Breast epithelium (tissue), 4 donors: ENCODE measurements around the gene HECTD4. TPM values are rescaled to one million over a fixed set of nuclear protein-coding genes. Genes with fewer than 3 reads are reported as not detected.

ENCODE experiments used
- DNase-seq, 2 donors: peaks; one replicate each; pipeline ENCODE4 v3.0.0-alpha.2; 2019; ENCODE audit warnings: low spot score in 2 of 2
- H3K27ac ChIP-seq, 2 donors: fragments of 200-600 bp; sonication (generic) in 1 of 2; one replicate each; pipeline ENCODE4 v1.5.1; 2016 to 2019; ENCODE audit warnings: mild to moderate bottlenecking in 1 of 2
- H3K27me3 ChIP-seq, 2 donors: fragments of 200-600 bp; sonication (generic) in 1 of 2; one replicate each; pipeline versions ENCODE4 v1.5.1 to v1.6.0; 2017 to 2019; ENCODE audit warnings: control low read depth in 1 of 2, mild to moderate bottlenecking in 1 of 2
- H3K36me3 ChIP-seq: fragments of 200-600 bp; one replicate; pipeline ENCODE4 v1.5.1; 2019
- H3K4me1 ChIP-seq, 2 donors: fragments of 200-600 bp; sonication (generic); one replicate each; pipeline ENCODE4 v1.5.1; 2016 to 2019; ENCODE audit warnings: control low read depth in 1 of 2
- H3K4me3 ChIP-seq, 3 donors: fragments of 200-600 bp; sonication (generic); 1 replicate in 2 of 3; 2 replicates in 1 of 3; pipeline ENCODE4 v1.5.1; 2016 to 2019; ENCODE audit warnings: mild to moderate bottlenecking in 3 of 3, moderate library complexity in 2 of 3
- H3K9me3 ChIP-seq, 2 donors: fragments of 200-600 bp; sonication (generic) in 1 of 2; one replicate each; pipeline ENCODE4 v1.5.1; 2016 to 2019; ENCODE audit warnings: control low read depth in 1 of 2
- POLR2A ChIP-seq: fragments of 450-650 bp; IDR thresholded peaks from one replicate; pipeline ENCODE4 v1.6.1; 2016; ENCODE audit warnings: antibody characterized with exemption, mild to moderate bottlenecking, moderate library complexity
- POLR2AphosphoS5 ChIP-seq, 3 donors: sonication (generic); formaldehyde crosslinking; IDR thresholded peaks; one replicate each; pipeline ENCODE4 v1.6.1; 2017; ENCODE audit warnings: antibody characterized with exemption in 3 of 3
- intact Hi-C: fragments of 100-400 bp; cut with DNase I; formaldehyde crosslinking; loops from one replicate; pipeline ENCODE4 v1.15.1; 2023; ENCODE audit warnings: low total_unique reads
- total RNA-seq, 3 donors: library from RNA; depleted of rRNA; stranded (reverse); fragments of >200 nt; gene quantifications; one replicate each; pipeline ENCODE4 v1.1.0, GENCODE V29; 2016
- TF ChIP-seq, protein P1 (sequence below), 3 donors: fragments of 450-650 bp; IDR thresholded peaks; one replicate each; pipeline ENCODE4 v1.5.1; 2016 to 2017; ENCODE audit warnings: antibody characterized with exemption in 3 of 3, mild to moderate bottlenecking in 3 of 3, moderate library complexity in 3 of 3

Gene HECTD4
- total RNA-seq, 3 donors from 2014 or later, result 37.6 to 57.4 (median 49.5) TPM

DNA sequence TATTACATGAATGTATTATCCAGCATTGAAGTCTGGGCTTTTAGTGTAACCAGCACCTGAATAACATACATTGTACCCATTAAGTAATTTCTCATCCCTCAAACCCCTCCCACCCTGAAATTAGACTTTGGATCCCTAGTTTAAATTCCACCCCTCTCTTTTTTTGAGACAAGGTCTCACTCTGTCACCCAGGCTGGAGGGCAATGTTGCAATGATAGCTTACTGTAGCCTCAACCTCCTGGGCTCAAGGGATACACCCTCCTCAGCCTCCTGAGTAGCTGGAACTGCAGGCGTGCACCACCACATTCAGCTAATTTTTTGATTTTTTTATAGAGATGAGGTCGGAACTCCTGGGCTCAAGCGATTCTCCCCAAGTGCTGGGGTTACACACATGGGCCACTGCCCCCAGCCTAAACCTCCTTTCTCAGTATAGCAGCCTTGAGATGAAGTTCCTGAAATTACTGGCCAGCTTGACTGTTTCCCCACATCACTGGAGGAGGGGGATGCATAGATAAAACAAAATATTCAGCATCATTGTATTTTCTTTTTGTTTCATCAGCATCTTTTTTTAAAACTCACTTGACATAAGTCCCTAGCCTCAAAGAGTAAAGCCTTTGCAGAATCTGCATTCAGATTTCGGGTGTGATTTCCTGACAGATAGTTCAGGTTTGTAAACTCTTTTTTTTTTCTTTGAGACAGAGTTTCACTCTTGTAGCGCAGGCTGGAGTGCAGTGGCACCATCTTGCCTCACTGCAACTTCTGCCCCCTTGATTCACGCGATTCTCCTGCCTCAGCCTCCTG is 43.6 kb upstream of the HECTD4 start:
- H3K9me3 ChIP-seq, result no peaks in the 10 kb centered on the region
- no peak overlapping the region for H3K27ac ChIP-seq
- intact Hi-C loops, result no loop called here
- DNase-seq, result no peak
- H3K4me1 ChIP-seq, result no peaks in the 10 kb centered on the region
- H3K36me3 ChIP-seq, result no peaks in the 10 kb centered on the region
- no peak overlapping the region for H3K4me3 ChIP-seq
- no peaks in the 10 kb centered on the region for H3K27me3 ChIP-seq
- TF ChIP-seq, protein P1, sequence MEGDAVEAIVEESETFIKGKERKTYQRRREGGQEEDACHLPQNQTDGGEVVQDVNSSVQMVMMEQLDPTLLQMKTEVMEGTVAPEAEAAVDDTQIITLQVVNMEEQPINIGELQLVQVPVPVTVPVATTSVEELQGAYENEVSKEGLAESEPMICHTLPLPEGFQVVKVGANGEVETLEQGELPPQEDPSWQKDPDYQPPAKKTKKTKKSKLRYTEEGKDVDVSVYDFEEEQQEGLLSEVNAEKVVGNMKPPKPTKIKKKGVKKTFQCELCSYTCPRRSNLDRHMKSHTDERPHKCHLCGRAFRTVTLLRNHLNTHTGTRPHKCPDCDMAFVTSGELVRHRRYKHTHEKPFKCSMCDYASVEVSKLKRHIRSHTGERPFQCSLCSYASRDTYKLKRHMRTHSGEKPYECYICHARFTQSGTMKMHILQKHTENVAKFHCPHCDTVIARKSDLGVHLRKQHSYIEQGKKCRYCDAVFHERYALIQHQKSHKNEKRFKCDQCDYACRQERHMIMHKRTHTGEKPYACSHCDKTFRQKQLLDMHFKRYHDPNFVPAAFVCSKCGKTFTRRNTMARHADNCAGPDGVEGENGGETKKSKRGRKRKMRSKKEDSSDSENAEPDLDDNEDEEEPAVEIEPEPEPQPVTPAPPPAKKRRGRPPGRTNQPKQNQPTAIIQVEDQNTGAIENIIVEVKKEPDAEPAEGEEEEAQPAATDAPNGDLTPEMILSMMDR (IDR thresholded peaks at IDR 0.05), result no peak

DNA sequence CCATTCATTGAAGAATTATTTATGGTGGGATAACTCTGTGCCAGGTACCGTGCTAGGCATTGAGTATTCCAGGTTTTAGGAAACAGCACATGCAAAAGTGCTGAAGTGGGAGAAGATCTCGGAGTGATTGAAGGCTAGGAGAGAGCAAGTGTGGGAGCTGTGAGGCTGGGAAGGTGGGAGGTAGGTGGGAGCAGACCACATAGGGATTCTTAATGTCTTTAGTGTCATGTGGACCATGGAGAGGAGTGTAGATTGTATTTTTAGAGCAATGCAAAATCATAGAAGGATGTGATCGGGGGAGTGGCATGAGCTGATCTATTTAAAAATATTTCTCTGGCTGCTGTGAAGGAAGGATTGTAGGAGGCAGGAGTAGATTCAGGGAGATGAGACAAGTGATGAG is 41.9 kb upstream of the HECTD4 start:
- H3K27me3 ChIP-seq, result no peaks in the 10 kb centered on the region

DNA sequence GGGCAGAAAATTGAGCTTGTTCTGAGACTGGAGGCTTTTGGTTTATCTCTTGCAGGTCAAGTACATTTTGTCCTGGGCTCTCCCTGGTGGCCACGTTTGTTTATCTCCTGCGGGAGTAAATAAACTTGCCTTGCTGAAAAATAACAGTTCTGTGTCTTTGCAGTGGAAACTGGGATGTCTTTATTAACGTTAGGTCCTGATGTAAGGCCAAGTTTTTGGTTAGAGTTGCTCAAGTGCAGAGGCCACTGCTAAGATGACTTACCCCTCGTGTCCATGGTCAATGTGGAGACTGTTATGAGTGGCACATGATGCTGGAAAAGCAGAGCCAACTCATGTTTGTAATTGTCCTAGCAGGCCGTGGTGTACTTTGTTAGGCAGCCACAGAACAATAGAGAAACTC is 40.3 kb upstream of the HECTD4 start:
- TF ChIP-seq, protein P1 (IDR thresholded peaks at IDR 0.05), result no peak
- TF ChIP-seq POLR2A, result no peak
- TF ChIP-seq POLR2AphosphoS5 (IDR thresholded peaks at IDR 0.05), result no peak
- Histone ChIP-seq H3K9me3 (no peaks in the 10 kb centered on the region), H3K4me3 (no peak overlapping the region), H3K27ac (peak overlapping the region; percentile 37 to 68), H3K4me1 (no peaks in the 10 kb centered on the region), H3K36me3 (no peaks in the 10 kb centered on the region), H3K27me3 (no peaks in the 10 kb centered on the region)
- intact Hi-C loops, result no loop called here
- DNase-seq, result no peak

More for the DNA sequence above, 41.9 kb upstream of the HECTD4 start:
- TF ChIP-seq POLR2AphosphoS5 (IDR thresholded peaks at IDR 0.05), result no peak
- TF ChIP-seq, protein P1 (IDR thresholded peaks at IDR 0.05), result no peak
- no peak for TF ChIP-seq POLR2A
- DNase-seq, result no peak
- intact Hi-C loops, result no loop called here
- H3K4me3 ChIP-seq, result no peak overlapping the region
- no peaks in the 10 kb centered on the region for H3K36me3 ChIP-seq
- no peak overlapping the region for H3K27ac ChIP-seq
- H3K4me1 ChIP-seq, result no peaks in the 10 kb centered on the region
- H3K9me3 ChIP-seq, result no peaks in the 10 kb centered on the region

DNA sequence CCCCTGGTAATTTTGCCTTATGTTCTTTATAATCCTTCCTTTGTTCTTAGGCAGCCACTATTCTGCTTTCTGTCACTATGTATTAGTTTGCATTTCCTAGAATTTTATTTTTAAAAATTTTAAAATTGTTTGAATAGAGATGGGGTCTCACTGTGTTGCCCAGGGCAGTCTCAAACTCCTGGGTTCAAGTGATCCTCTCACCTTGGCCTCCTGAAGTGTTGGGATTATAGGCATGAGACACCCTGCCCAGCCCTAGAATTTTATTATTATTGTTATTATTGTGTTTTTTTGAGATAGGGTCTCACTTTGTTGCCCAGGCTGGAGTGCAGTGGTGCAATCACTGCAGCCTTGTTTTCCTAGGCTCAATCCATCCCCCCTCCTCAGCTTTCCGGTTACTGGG is 39.1 kb upstream of the HECTD4 start:
- Histone ChIP-seq H3K4me3 (no peak overlapping the region), H3K36me3 (no peaks in the 10 kb centered on the region), H3K27me3 (no peaks in the 10 kb centered on the region), H3K9me3 (no peaks in the 10 kb centered on the region), H3K27ac (peak overlapping the region in 1 of 2 donors; percentile 56), H3K4me1 (no peaks in the 10 kb centered on the region)
- intact Hi-C loops, result no loop called here
- TF ChIP-seq, protein P1 (IDR thresholded peaks at IDR 0.05), result no peak
- no peak for TF ChIP-seq POLR2A
- TF ChIP-seq POLR2AphosphoS5 (IDR thresholded peaks at IDR 0.05), result no peak
- DNase-seq, result no peak

DNA sequence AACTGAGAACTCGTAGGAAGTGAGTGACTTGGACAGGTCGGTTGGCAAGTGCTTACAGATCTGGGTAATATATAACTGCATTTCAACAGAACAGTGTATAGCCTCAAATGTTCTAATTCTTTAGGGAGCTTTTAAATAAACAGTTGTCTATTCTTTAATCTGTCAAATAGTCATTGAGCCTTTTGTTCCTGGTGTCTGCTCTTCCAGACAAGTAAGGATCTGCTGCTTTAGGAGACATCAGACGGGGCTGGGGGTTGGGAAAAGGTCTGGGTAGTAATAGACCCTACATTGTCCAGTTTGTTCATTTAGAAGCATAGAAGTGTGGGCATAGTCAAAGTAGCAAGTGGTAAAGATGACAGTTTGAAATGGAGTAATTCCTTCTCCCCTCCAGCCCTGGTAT is 38.5 kb upstream of the HECTD4 start:
- TF ChIP-seq POLR2A, result no peak
- TF ChIP-seq POLR2AphosphoS5 (IDR thresholded peaks at IDR 0.05), result no peak
- TF ChIP-seq, protein P1 (IDR thresholded peaks at IDR 0.05), result no peak
- intact Hi-C loops, result no loop called here
- H3K36me3 ChIP-seq, result no peaks in the 10 kb centered on the region
- H3K4me3 ChIP-seq, result no peak overlapping the region
- peak overlapping the region in 1 of 2 donors; percentile 100 for H3K27ac ChIP-seq
- no peaks in the 10 kb centered on the region for H3K4me1 ChIP-seq
- no peak for DNase-seq
- no peaks in the 10 kb centered on the region for H3K27me3 ChIP-seq
- H3K9me3 ChIP-seq, result no peaks in the 10 kb centered on the region
